ENCODE data around the gene PTPRM.

Gene PTPRM

DNA sequence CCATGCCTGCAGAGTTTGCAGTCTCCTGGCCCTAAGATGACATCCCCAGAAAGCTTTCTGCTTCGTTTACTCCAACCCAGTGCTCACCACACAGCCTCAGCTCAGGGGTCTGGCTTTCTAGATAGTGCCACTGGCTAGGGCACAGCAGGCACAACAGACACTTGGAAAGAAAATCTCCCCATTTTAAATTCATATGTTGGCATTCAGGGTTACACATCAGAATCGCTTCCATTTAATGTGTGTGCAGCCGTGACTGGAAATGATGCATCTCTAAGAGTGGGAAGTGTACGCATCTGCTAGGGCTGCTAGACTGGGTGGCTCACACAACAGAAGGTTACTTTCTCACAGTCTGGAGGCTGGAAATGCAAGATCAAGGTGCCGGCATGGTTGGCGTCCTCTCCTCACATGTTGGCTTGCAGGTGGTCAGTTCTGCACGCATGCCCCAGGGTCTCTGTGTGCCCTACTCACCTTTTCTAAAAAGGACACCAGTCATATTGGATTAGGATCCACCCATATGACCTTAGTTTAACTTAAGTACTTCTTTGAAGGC lies 712.7 kb downstream of the PTPRM start:
- DNase-seq (ENCODE audit: low read depth in 2 of 2) = no peak

- DNase-seq (ENCODE audit: low read depth in 2 of 2) = no peak
Measured at GRCh38 chr18:8283891-8284585, 716.9 kb downstream of the PTPRM start.

DNA sequence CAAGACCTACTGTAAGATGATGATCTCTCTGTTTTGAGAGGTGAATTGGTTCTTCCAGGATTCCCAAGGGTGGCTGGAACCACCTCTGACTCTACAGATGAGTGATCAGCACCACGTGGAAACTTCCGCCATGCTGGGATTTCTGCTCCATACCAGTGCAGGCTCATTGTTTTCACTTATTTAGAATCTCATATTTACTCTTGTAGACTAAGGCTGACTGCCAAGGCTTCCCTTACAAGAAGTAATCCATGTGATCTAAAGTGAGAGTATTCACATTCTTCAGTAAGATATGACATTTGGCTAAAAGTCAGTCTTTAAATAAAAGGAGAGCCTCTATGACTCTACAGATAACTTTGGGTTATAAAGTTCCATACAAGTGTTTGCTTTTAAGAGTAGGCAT lies 719.2 kb downstream of the PTPRM start:
- no peak for DNase-seq (ENCODE audit: low read depth in 2 of 2)

- DNase-seq (ENCODE audit: low read depth in 2 of 2) = no peak
Measured at GRCh38 chr18:8287196-8287885, 720.2 kb downstream of the PTPRM start.

GRCh38 chr18:8288472-8289195 lies 721.5 kb downstream of the PTPRM start:
- DNase-seq (ENCODE audit: low read depth in 2 of 2) = no peak

- DNase-seq (ENCODE audit: low read depth in 2 of 2) = no peak
Measured at GRCh38 chr18:8290435-8290834, 723.3 kb downstream of the PTPRM start.

DNA sequence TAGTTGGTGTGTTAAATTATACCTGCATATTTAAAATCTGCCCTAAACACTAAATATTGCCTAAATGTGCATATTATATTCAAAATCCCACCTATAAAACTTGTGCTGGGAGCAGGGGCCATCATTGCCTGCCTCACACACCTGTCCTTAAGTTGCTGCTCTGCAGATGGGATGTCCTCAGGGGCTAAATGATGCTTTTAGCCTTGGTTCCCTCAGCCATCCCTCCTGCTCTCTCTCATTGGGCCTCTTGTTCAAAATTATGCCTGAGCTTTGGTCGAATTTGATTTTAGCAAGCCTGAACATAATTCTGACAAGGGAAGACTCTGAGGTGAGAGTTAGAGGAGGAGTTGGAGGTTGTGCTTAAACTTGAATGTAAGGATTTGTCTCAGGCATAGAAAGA lies 723.8 kb downstream of the PTPRM start:
- no peak for DNase-seq (ENCODE audit: low read depth in 2 of 2)

GRCh38 chr18:8293184-8293583 lies 726.1 kb downstream of the PTPRM start:
- no peak for DNase-seq (ENCODE audit: low read depth in 2 of 2)

DNA sequence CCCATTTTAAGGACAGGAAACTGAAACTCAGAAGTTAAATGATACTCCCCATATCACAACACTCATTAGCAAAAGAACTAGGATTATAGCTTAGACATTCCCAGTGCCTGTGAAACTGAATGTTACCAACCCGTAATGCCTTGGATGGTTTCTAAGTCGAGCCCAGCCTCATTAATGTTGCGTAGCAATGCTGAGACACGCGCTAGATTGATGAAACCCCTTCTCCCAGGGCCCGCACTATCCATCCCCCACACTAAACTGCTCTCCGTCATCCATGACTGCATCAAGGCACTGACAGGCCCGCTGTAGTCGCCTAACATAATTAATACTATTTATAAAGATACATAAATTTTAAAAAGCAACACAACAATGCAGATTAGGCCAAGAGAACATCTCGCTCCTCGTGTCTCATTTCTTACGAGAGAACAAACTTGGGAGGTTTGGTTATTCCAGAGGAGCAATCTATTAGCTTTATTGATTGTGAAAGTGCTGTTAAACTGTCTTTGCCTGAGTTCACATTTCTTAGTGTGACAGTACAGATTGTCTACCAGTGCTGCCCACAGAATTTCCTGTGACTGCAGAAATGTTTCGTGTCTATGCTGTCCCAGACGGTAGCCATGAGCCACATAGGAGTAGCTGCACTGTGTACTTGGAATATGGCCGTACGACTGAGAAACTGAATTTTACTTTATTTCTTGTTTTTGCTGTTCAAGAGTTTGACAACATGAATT lies 729.9 kb downstream of the PTPRM start:
- DNase-seq (ENCODE audit: low read depth in 2 of 2) = no peak

GRCh38 chr18:8298186-8298585 lies 731.1 kb downstream of the PTPRM start:
- DNase-seq (ENCODE audit: low read depth in 2 of 2) = no peak

- no peak for DNase-seq (ENCODE audit: low read depth in 2 of 2)
Measured at GRCh38 chr18:8299054-8299980, 732.2 kb downstream of the PTPRM start.

- no peak for DNase-seq (ENCODE audit: low read depth in 2 of 2)
Measured at GRCh38 chr18:8300751-8301410, 733.8 kb downstream of the PTPRM start.

DNA sequence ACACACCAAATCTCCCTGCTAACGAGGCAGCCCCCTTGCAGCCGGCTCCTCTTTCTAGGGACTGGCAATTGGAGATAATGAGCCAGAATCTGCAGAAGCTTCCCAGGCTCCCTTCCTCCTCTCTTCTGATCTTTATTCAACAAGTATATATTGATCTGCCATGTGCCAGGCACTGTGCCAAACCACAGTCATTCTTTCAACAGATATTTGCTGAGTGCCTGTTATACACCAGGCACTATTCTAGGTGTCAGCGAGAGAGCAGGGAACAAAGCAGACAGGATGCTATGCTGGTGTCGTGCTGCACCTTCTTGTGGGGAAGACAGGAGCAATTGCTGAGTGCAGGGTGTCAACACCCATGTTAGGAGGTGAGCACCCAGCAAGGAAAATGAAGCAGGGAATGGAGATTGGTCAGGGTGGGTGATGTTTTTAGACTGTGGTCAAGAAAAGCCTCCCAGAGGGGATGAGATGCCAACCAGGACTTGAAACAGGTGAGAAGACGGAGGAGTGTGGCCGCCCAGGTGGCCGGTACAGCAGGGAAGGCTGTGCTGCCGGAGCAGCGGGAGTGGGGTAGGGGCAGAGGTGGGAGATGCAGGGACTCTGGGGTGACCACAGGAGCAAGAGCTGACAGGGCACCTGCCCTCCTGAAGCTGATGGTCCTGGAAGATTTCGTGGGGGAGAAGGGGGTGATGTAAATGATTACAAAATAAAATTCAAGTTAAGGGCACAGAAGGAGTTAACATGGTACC lies 734.5 kb downstream of the PTPRM start:
- DNase-seq (ENCODE audit: low read depth in 2 of 2) = no peak

DNA sequence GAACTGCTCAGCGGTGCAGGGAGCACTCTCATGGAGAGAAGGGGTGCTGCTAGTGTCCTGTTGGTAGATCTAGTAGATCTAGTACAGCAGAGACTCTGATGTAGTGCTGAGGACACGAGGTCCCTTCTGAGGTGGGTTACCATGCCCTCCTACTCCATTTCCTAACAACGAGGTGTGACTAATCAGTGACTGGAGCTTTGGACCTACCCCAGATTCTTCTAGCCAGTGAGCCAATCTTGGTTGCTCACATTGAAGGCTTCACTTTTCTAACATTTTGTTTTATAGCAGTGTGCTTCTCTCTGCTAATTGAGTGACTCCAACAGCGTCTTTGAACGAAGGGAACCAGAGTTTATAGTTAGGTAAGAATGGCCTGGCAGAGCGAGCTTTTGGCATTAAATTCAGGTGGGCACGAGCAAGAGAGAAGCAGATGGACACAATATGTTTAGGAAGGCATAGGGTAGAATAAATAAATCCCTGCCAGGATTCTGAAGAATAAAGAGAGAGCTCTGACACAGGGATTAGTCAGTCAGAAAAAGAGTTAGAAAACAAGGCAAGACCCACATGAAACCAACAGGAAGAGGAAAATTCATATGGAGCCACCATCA lies 736.1 kb downstream of the PTPRM start:
- no peak for DNase-seq (ENCODE audit: low read depth in 2 of 2)

DNA sequence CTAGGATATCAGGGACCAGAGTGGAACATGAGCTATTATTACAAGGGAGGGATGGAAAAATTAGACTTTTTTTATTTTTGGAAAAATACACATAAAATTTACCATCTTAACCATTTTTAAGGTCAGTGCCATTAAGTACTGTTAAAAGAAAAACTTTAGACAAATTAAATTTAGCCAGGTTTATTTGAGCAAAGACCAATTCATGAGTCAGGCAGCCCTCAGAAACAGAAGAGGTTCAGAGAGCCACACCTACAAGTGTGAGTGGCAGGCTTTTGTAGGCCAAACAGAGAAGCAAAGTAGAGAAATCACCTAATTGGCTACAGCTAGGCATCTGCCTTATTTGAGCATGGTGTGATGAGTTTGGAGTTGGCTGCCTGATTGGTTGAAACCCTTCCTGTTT lies 740.8 kb downstream of the PTPRM start:
- no peak for DNase-seq (ENCODE audit: low read depth in 2 of 2)

DNA sequence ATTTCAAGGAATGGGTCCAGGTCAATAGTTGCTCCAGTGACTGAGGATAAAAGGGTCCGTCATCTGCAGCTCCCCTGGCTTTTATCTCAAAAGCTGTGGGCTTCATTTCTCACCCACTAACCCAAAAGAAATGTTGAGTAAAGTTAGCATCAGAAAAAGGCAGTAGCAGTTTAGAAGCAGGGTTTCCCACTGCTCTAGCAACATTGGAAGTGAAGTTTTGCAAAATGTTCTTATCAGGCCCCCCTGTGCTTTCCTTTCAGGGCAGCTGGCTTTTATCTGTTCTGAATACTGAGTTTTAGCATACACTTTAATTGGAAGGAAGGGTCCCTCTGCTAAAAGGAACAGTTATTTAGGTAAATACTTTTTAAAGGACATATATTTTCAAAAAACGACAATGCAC lies 745.9 kb downstream of the PTPRM start:
- no peak for DNase-seq (ENCODE audit: low read depth in 2 of 2)

GRCh38 chr18:8314124-8314523 lies 747.0 kb downstream of the PTPRM start:
- DNase-seq (ENCODE audit: low read depth in 2 of 2) = no peak

DNA sequence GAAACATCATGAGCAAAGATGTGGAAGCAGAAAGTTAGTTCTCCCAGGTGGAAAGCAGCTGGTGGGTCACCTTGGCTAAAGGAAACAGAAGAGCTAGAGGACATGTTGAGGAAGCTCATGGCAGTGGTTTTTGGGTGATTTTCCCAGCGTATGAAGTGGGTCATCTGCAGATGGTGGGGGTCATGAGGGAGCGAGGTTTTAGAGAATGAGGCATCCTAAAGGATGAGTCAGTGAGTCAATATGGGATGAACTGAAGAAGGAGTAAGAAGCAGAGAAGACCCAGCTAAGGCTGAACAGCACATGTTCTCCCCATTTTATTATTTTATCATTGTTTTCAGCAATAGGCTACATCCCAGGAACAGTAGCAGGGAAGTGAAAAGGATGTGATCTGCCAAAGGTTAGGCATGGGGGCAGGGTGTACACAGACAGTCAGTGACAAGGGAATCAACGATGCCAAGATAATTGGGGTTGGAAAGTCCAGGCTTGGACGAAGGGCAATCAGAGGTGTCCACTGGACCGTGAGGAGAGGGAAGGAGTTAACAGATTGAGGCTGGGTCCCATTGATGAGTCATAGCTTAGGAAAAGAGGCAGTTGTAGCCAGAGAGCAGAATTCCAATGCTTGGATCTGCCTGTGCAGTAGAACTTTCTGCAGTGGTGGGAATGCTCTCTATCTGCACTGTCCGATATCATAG lies 752.8 kb downstream of the PTPRM start:
- DNase-seq (ENCODE audit: low read depth in 2 of 2) = no peak

- no peak for DNase-seq (ENCODE audit: low read depth in 2 of 2)
Measured at GRCh38 chr18:8322486-8322885, 755.4 kb downstream of the PTPRM start.
